Endodermal cell (in vitro differentiated cells): ENCODE measurements around the gene MAGED1. TPM values are rescaled to one million over a fixed set of nuclear protein-coding genes. Genes with fewer than 3 reads are reported as not detected.
"Not testable (repeated sequence)": the region's sequence is repeated elsewhere in the genome, so short reads cannot be mapped to it uniquely, and the experiment has no call there.

Experiments used
- DNase-seq: peaks from one replicate; pipeline ENCODE4 v3.0.0-alpha.2; 2017
- H3K27ac ChIP-seq: 2 replicates; pipeline ENCODE4 v1.5.1; 2013; ENCODE audit warnings: mild to moderate bottlenecking, low read depth, low read length, moderate library complexity
- H3K27me3 ChIP-seq: 2 replicates; pipeline ENCODE4 v1.6.1; 2013; ENCODE audit warnings: mild to moderate bottlenecking, low read length, moderate library complexity; ENCODE audit not compliant: insufficient read depth, control insufficient read depth, poor library complexity, severe bottlenecking
- H3K36me3 ChIP-seq: 2 replicates; pipeline ENCODE4 v1.7.0; 2013; ENCODE audit warnings: mild to moderate bottlenecking, low read length, moderate library complexity; ENCODE audit not compliant: control insufficient read depth, insufficient read depth
- H3K4me1 ChIP-seq: one replicate; pipeline ENCODE4 v1.7.0; 2013; ENCODE audit warnings: low read length; ENCODE audit not compliant: control insufficient read depth, insufficient read depth
- H3K4me3 ChIP-seq: 2 replicates; pipeline ENCODE4 v1.5.1; 2013; ENCODE audit warnings: mild to moderate bottlenecking, low read length, moderate library complexity
- H3K9ac ChIP-seq: 2 replicates; pipeline ENCODE4 v1.6.1; 2013; ENCODE audit warnings: mild to moderate bottlenecking, low read length, moderate library complexity; ENCODE audit not compliant: poor library complexity, severe bottlenecking; ENCODE audit errors: extremely low read depth
- H3K9me3 ChIP-seq: 2 replicates; pipeline ENCODE4 v1.6.1; 2013; ENCODE audit warnings: mild to moderate bottlenecking, low read length, moderate library complexity; ENCODE audit not compliant: control insufficient read depth
- H3K27ac Mint-ChIP-seq: 2 replicates; pipeline ENCODE4 v1.8.0; 2020; ENCODE audit warnings: mixed read lengths
- H3K27me3 Mint-ChIP-seq: 2 replicates; pipeline ENCODE4 v1.8.0; 2021; ENCODE audit warnings: mild to moderate bottlenecking, mixed read lengths; ENCODE audit not compliant: insufficient read depth
- H3K36me3 Mint-ChIP-seq: 2 replicates; pipeline ENCODE4 v1.8.0; 2020; ENCODE audit warnings: low read depth, mixed read lengths
- H3K4me1 Mint-ChIP-seq: 2 replicates; pipeline ENCODE4 v1.8.0; 2020; ENCODE audit warnings: mixed read lengths
- H3K4me3 Mint-ChIP-seq: 2 replicates; pipeline ENCODE4 v1.8.0; 2020; ENCODE audit warnings: mild to moderate bottlenecking, moderate library complexity, mixed read lengths
- H3K9me3 Mint-ChIP-seq: 2 replicates; pipeline ENCODE4 v1.8.0; 2020; ENCODE audit warnings: mild to moderate bottlenecking, mixed read lengths
- CTCF ChIP-seq: fragments of 200-600 bp; sonication (generic); conservative IDR thresholded peaks from 2 replicates; pipeline ENCODE4 v1.5.0; 2021; ENCODE audit warnings: antibody characterized with exemption, mild to moderate bottlenecking
- WGBS, 2 experiments: methylation state at CpG; one replicate each; pipeline versions ENCODE4 v1.1.5 to v1.1.7; 2013; ENCODE audit warnings: missing lambda C conversion rate in 2 of 2, mixed read lengths in 1 of 2; ENCODE audit not compliant: insufficient coverage in 1 of 2, insufficient read length in 1 of 2; 5-methylcytosine and 5-hydroxymethylcytosine counted together
- total RNA-seq, 2 donors: library from RNA; stranded (reverse); fragmentation: NEBNext Ultra II Directional in 1 of 2; extraction: Animal tissue kit (Norgen Biotek cat#: 25700) in 1 of 2; gene quantifications; 2 replicates in 1 of 2; 3 replicates in 1 of 2; pipeline ENCODE4 v1.2.1, GENCODE V29; 2021

MAGED1 gene
- total RNA-seq, 2 donors from 2014 or later: 344 to 419 TPM

GRCh38 chrX:51902510-51903050 lies 9.2 kb downstream of the MAGED1 start:
- no peak overlapping the region for H3K9ac ChIP-seq
- H3K36me3 ChIP-seq: peaks cover 42% of the 10 kb centered on the region
- no peaks in the 10 kb centered on the region for H3K4me1 ChIP-seq
- no peak for TF ChIP-seq CTCF
- H3K36me3 Mint-ChIP-seq: peaks cover 54% of the 10 kb centered on the region
- 97% methylated on average over 4 of the region's 5 CpGs; no CpG with 5 or more reads in 1 of the 2 experiments for WGBS, 2 experiments
- H3K9me3 ChIP-seq: no peaks in the 10 kb centered on the region
- peaks cover 60% of the 10 kb centered on the region for H3K9me3 Mint-ChIP-seq
- no peak for DNase-seq
- H3K4me3 ChIP-seq: no peak overlapping the region
- no peaks in the 10 kb centered on the region for H3K27me3 ChIP-seq
- no peak overlapping the region for H3K27ac ChIP-seq
- H3K4me1 Mint-ChIP-seq: no peaks in the 10 kb centered on the region
- H3K27me3 Mint-ChIP-seq: no peaks in the 10 kb centered on the region
- no peak overlapping the region for H3K27ac Mint-ChIP-seq
- no peak overlapping the region for H3K4me3 Mint-ChIP-seq

GRCh38 chrX:51905152-51905551 lies 11.7 kb downstream of the MAGED1 start:
- Mint-ChIP-seq H3K36me3 (peaks cover 32% of the 10 kb centered on the region), H3K9me3 (peaks cover 49% of the 10 kb centered on the region)
- 100% methylated on average over 1 of the region's 3 CpGs; no CpG with 5 or more reads in 1 of the 2 experiments for WGBS, 2 experiments
- not testable (repeated sequence) for H3K27me3 ChIP-seq, H3K4me3 ChIP-seq, H3K27ac Mint-ChIP-seq, H3K4me1 Mint-ChIP-seq, DNase-seq, H3K4me3 Mint-ChIP-seq, H3K4me1 ChIP-seq, H3K27me3 Mint-ChIP-seq, H3K9ac ChIP-seq, H3K27ac ChIP-seq, H3K9me3 ChIP-seq
- H3K36me3 ChIP-seq: peaks cover 23% of the 10 kb centered on the region

GRCh38 chrX:51905711-51906110 lies 12.3 kb downstream of the MAGED1 start:
- Mint-ChIP-seq H3K4me3 (no peak overlapping the region), H3K9me3 (peaks cover 47% of the 10 kb centered on the region), H3K4me1 (no peaks in the 10 kb centered on the region), H3K27me3 (peaks cover 1% of the 10 kb centered on the region), H3K36me3 (peaks cover 31% of the 10 kb centered on the region), H3K27ac (no peak overlapping the region)
- Histone ChIP-seq H3K27ac (no peak overlapping the region), H3K27me3 (no peaks in the 10 kb centered on the region), H3K4me3 (no peak overlapping the region), H3K36me3 (peaks cover 19% of the 10 kb centered on the region), H3K9ac (no peak overlapping the region), H3K9me3 (no peaks in the 10 kb centered on the region), H3K4me1 (no peaks in the 10 kb centered on the region)
- DNase-seq: no peak
- 86 to 92% methylated on average over 1 to 2 of the region's 3 CpGs for WGBS, 2 experiments
- no peak for TF ChIP-seq CTCF

- H3K4me1 Mint-ChIP-seq: peaks cover 7% of the 10 kb centered on the region
- no peak for TF ChIP-seq CTCF
Observed at GRCh38 chrX:51917604-51918003, 24.2 kb downstream of the MAGED1 start.

More at GRCh38 chrX:51917604-51918003, 24.2 kb downstream of the MAGED1 start:
- WGBS, 2 experiments: 92 to 100% methylated on average over 1 to 2 of the region's 2 CpGs
- Mint-ChIP-seq H3K27me3 (no peaks in the 10 kb centered on the region), H3K36me3 (no peaks in the 10 kb centered on the region), H3K9me3 (peaks cover 44% of the 10 kb centered on the region), H3K27ac (no peak overlapping the region), H3K4me3 (no peak overlapping the region)
- no peak overlapping the region for H3K9ac ChIP-seq
- H3K4me3 ChIP-seq: no peak overlapping the region
- H3K4me1 ChIP-seq: peaks cover 2% of the 10 kb centered on the region
- H3K9me3 ChIP-seq: peaks cover 10% of the 10 kb centered on the region
- H3K36me3 ChIP-seq: no peaks in the 10 kb centered on the region
- no peaks in the 10 kb centered on the region for H3K27me3 ChIP-seq
- DNase-seq: no peak
- no peak overlapping the region for H3K27ac ChIP-seq
